Stimulated activated CD4-positive, alpha-beta T cell treated with anti-CD3 and anti-CD28 coated beads, Interleukin-15, amount 100 ng/mL, for 48 hours (primary cell): ENCODE results near the gene MBD3.

Experiments
- DNase-seq, 2 donors: peaks; one replicate each; pipeline ENCODE4 v3.0.0-alpha.2; 2020; ENCODE audit warnings: low read depth in 2 of 2

The MBD3 gene

GRCh38 chr19:1572795-1573194, 19.9 kb downstream of the MBD3 start:
- DNase-seq: no peak

- no peak for DNase-seq
Measured at GRCh38 chr19:1571358-1571757, 21.3 kb downstream of the MBD3 start.

- no peak for DNase-seq
Measured at GRCh38 chr19:1570836-1571235, 21.8 kb downstream of the MBD3 start.

GRCh38 chr19:1569997-1570396, 22.7 kb downstream of the MBD3 start:
- DNase-seq: no peak

GRCh38 chr19:1568320-1569019, 24.2 kb downstream of the MBD3 start, which contains the start of gene MEX3D:
TSS of gene MEX3D (minus strand) at chr19:1568325. CDS start at chr19:1568058, 267 bp downstream.
- DNase-seq: peak; percentile 50 to 76

- no peak for DNase-seq
Measured at GRCh38 chr19:1567848-1568227, 24.8 kb downstream of the MBD3 start.

GRCh38 chr19:1567116-1567847, 25.4 kb downstream of the MBD3 start:
- DNase-seq: no peak

GRCh38 chr19:1566392-1567115, 26.1 kb downstream of the MBD3 start:
- DNase-seq: no peak

- DNase-seq: no peak
Measured at GRCh38 chr19:1563251-1563650, 29.4 kb downstream of the MBD3 start.

GRCh38 chr19:1561236-1561842, 31.3 kb downstream of the MBD3 start:
- DNase-seq: no peak

- no peak for DNase-seq
Measured at GRCh38 chr19:1560286-1560882, 32.3 kb downstream of the MBD3 start.

GRCh38 chr19:1558552-1558951, 34.1 kb downstream of the MBD3 start:
- no peak for DNase-seq

- DNase-seq: no peak
Measured at GRCh38 chr19:1556390-1557070, 36.1 kb downstream of the MBD3 start.

- DNase-seq: no peak
Measured at GRCh38 chr19:1555487-1556389, 36.9 kb downstream of the MBD3 start.

GRCh38 chr19:1554968-1555367, 37.7 kb downstream of the MBD3 start:
- no peak for DNase-seq

- no peak for DNase-seq
Measured at GRCh38 chr19:1553415-1553814, 39.2 kb downstream of the MBD3 start.

GRCh38 chr19:1551068-1552040, 41.3 kb downstream of the MBD3 start:
- no peak for DNase-seq

GRCh38 chr19:1549332-1549945, 43.2 kb downstream of the MBD3 start:
- DNase-seq: no peak
